GM12801 (cell line): Measurements from ENCODE around the gene NTM.

Experiments
- TF ChIP-seq, protein P1 (sequence below): IDR thresholded peaks from one replicate; pipeline ENCODE4 v1.5.1; 2011; ENCODE audit warnings: control low read depth; ENCODE audit not compliant: insufficient read length; ENCODE audit errors: extremely low read depth

NTM gene

DNA sequence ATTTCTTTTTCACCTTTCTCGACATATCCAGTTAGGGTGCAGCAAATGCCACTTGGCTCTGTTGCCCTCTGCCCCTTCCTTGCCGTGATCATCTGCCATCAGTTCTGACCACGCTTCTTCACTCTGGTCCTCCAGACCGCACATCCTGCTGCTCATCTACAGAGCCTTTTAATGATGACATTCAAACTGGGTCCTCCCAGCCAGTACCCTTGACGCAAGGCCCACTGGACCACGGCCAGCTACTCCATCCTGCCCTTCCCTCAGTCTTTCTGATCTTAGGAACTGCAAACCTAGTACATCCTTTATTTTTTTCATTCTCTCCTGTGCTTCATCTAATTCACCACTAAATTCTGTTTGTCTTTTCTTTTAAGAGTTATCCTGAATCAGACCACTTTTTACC is 551.8 kb downstream of the NTM start:
- TF ChIP-seq, protein P1, sequence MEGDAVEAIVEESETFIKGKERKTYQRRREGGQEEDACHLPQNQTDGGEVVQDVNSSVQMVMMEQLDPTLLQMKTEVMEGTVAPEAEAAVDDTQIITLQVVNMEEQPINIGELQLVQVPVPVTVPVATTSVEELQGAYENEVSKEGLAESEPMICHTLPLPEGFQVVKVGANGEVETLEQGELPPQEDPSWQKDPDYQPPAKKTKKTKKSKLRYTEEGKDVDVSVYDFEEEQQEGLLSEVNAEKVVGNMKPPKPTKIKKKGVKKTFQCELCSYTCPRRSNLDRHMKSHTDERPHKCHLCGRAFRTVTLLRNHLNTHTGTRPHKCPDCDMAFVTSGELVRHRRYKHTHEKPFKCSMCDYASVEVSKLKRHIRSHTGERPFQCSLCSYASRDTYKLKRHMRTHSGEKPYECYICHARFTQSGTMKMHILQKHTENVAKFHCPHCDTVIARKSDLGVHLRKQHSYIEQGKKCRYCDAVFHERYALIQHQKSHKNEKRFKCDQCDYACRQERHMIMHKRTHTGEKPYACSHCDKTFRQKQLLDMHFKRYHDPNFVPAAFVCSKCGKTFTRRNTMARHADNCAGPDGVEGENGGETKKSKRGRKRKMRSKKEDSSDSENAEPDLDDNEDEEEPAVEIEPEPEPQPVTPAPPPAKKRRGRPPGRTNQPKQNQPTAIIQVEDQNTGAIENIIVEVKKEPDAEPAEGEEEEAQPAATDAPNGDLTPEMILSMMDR, result no peak

GRCh38 chr11:131923309-131923708 is 552.9 kb downstream of the NTM start:
- TF ChIP-seq, protein P1, result no peak

DNA sequence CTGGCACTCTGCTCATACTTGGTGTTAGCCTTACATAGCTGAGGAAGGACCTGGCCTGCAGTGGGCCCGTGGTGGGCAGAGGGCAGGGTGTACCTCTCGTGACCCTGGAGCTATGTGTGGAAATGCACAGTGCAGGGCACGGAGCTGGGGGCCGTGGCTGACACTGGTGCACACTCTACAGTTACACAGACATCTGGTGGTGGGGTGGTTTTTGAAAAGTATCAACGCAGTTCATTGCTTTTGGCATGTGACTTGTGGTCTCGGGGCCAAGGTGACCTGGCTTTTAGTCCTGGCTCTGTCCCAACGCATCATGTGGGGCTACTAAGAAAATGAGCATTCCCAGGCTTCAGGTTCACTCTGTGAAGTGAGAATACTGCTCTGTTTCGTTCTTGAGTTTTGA is 553.6 kb downstream of the NTM start:
- TF ChIP-seq, protein P1, result no peak

DNA sequence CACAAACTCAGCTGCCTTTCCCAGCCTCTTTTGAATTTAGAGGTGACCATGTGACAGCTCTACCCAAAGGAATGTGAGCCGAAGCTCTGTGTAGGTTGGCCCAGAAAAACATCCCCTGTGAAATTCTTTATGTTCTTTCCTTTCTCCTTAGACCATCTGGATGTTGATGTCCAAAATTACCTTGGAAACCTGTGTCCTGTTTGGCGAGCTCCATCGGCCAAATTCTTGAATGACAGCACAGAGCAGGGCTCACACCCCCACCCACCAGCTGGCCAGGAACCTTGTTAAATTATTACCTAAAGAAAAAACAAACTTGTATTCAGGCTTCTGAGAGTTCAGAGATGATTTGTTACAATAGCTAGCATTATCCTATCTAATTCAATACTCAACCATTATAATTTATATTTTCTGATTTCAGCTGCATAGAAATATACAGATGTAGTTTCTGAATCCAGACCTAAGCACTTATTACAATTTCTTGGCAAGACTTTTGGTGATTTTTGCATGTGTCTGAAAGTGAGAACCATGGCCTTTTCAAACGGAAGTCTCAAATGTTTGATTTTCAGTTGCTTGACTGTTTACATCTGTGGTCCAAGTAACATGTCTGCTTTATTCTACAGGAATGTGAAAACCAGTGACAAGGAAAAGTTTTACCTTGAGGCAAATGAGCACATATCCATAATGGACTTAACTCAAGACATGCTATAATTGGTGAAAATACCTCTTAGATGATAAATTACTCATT is 554.2 kb downstream of the NTM start:
- TF ChIP-seq, protein P1, result no peak

DNA sequence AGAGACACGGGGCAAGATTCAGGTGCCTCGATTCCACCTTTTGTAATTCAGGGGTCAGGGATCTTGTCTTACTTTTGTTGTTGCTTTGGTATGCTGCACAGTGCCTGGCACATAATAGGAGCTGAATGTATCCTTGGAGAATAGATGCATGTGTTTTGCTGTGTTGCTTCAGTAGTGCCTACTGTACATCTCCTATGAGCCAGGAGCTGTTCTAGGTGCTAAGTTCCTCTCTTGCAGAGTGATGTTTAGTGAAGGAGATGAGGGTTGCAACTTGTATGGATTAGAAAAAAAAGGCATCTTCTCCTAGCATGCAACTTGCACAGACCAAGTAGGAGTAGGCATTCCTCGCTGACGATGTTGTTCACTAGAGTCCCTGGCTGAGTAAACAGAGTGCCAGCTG is 555.4 kb downstream of the NTM start:
- TF ChIP-seq, protein P1, result no peak

DNA sequence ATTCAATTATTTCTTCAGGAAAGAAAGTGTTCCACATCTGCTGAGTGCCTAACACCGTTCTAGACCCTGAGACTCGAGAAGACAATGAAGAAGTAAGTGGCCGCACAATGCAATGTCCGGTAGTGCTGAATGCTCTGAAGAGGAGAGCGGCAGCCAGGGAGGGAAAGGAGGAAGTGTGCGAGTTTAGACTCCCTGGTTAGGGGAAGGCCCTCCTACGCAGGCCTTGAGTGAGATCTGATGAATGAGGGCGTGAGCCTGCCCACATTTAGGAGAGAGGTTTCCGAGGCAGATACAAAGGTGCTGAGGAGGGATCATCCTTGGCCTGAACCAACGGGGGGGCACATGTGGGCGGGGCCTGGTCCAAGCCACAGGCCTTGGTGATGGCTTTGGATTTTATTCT is 558.6 kb downstream of the NTM start:
- TF ChIP-seq, protein P1, result no peak

DNA sequence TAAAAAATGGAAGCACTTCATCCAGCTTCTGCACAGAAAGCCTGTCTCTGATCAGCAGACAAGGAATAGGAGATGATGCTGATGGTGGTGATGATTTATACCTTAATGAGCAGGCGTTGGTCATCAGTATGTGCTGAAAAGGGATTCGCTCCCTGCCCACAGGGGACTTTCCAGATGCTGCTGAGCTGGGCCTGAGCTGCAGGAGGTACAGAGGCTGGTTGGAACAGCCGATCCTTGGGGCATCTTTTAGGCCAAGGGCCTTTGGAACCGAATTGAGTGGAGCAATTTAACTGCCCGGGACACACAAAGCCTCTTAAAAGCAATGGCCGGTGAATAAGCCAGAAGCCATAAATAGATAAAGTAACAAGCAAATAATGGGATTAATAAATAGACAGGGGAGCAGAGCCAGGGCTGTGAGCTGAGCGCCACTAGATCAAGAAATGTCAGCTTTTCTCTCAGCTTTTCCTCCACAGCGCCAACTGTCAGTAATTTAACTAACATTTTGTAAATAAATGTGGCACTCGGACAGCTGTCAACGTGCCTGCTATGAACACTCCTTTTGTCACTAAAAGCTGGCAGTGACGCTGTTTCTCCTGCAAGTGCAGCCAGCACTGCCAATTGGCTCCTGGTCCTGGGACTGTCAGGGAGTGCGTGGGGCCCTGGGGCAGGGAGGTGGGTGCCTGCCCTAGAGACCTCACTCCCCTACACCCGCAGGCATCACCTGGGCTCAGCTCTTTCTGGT is 562.3 kb downstream of the NTM start:
- TF ChIP-seq, protein P1, result no peak
